GM23338 (cell line): ENCODE measurements around the gene RHOA. TPM values are rescaled to one million over a fixed set of nuclear protein-coding genes. Genes with fewer than 3 reads are reported as not detected.

Experiments
- ATAC-seq: fragments of 200-7000 bp; cut with Tn5 transposase; 3 replicates; pipeline ENCODE4 v1.9.1; 2020
- DNase-seq: peaks from one replicate; pipeline ENCODE4 v3.0.0-alpha.2; 2015; ENCODE audit warnings: low spot score
- H2AFZ ChIP-seq: fragments of 200-600 bp; sonication (generic); 2 replicates; pipeline ENCODE4 v1.8.0; 2016; ENCODE audit warnings: antibody characterized with exemption, mild to moderate bottlenecking, moderate library complexity
- H3F3A ChIP-seq: fragments of 200-600 bp; sonication (generic); replicated peaks from 2 replicates; pipeline ENCODE4 v1.8.0; 2017; ENCODE audit warnings: antibody characterized with exemption, mixed run types, low read depth
- H3K27ac ChIP-seq: fragments of 200-600 bp; sonication (generic); 2 replicates; pipeline ENCODE4 v1.6.1; 2016; ENCODE audit warnings: low read depth
- H3K27me3 ChIP-seq: fragments of 200-600 bp; sonication (generic); 2 replicates; pipeline ENCODE4 v1.8.0; 2016; ENCODE audit warnings: mild to moderate bottlenecking, mixed run types, moderate library complexity; ENCODE audit not compliant: insufficient read depth
- H3K36me3 ChIP-seq: fragments of 200-600 bp; sonication (generic); 2 replicates; pipeline ENCODE4 v1.8.0; 2016; ENCODE audit warnings: mild to moderate bottlenecking; ENCODE audit not compliant: insufficient read depth
- H3K4me1 ChIP-seq: fragments of 200-600 bp; sonication (generic); 2 replicates; pipeline ENCODE4 v1.8.0; 2016; ENCODE audit warnings: mild to moderate bottlenecking, moderate library complexity; ENCODE audit not compliant: insufficient read depth
- H3K4me2 ChIP-seq: fragments of 200-600 bp; sonication (generic); 2 replicates; pipeline ENCODE4 v1.7.1; 2017; ENCODE audit warnings: mixed run types
- H3K4me3 ChIP-seq: fragments of 200-600 bp; sonication (generic); 2 replicates; pipeline ENCODE4 v1.6.1; 2016; ENCODE audit warnings: mixed run types
- H3K79me2 ChIP-seq: fragments of 200-600 bp; sonication (generic); replicated peaks from 2 replicates; pipeline ENCODE4 v1.8.0; 2017; ENCODE audit warnings: mild to moderate bottlenecking; ENCODE audit not compliant: insufficient read depth
- H3K9me2 ChIP-seq: fragments of 200-600 bp; sonication (generic); 2 replicates; pipeline ENCODE4 v1.8.0; 2017; ENCODE audit not compliant: insufficient read depth
- H4K20me1 ChIP-seq: fragments of 200-600 bp; sonication (generic); replicated peaks from 2 replicates; pipeline ENCODE4 v1.8.0; 2017; ENCODE audit warnings: mild to moderate bottlenecking; ENCODE audit not compliant: insufficient read depth
- H3K27ac Mint-ChIP-seq: 2 replicates; pipeline ENCODE4 v1.8.0; 2020; ENCODE audit warnings: inconsistent platforms, mild to moderate bottlenecking, moderate library complexity, mixed read lengths
- H3K27me3 Mint-ChIP-seq: 3 replicates; pipeline ENCODE4 v1.8.0; 2022; ENCODE audit warnings: low read depth, mild to moderate bottlenecking, moderate library complexity, mixed read lengths, inconsistent platforms; ENCODE audit not compliant: insufficient read depth, poor library complexity
- H3K36me3 Mint-ChIP-seq: 3 replicates; pipeline ENCODE4 v1.8.0; 2021; ENCODE audit warnings: low read depth, mild to moderate bottlenecking, inconsistent platforms, moderate library complexity, mixed read lengths
- H3K4me1 Mint-ChIP-seq: 3 replicates; pipeline ENCODE4 v1.8.0; 2020; ENCODE audit warnings: mild to moderate bottlenecking, inconsistent platforms, mixed read lengths
- H3K4me3 Mint-ChIP-seq: 3 replicates; pipeline ENCODE4 v1.8.0; 2021; ENCODE audit warnings: moderate library complexity, mild to moderate bottlenecking, inconsistent platforms, mixed read lengths
- H3K9me3 Mint-ChIP-seq: 3 replicates; pipeline ENCODE4 v1.8.0; 2020; ENCODE audit warnings: moderate library complexity, mild to moderate bottlenecking, inconsistent platforms, mixed read lengths
- CREB1 ChIP-seq: fragments of 250-450 bp; sonication (Bioruptor Pico); IDR thresholded peaks from 2 replicates; pipeline ENCODE4 v1.5.0; 2020; ENCODE audit warnings: low read depth, mild to moderate bottlenecking, moderate library complexity
- EZH2 ChIP-seq: fragments of 200-600 bp; sonication (generic); IDR thresholded peaks from one replicate; pipeline ENCODE4 v1.8.0; 2017; ENCODE audit warnings: antibody characterized with exemption, mild to moderate bottlenecking, low read depth; ENCODE audit not compliant: unreplicated experiment
- JUNB ChIP-seq: IDR thresholded peaks from one replicate; pipeline ENCODE4 v1.6.1; 2016; ENCODE audit warnings: antibody characterized with exemption; ENCODE audit not compliant: unreplicated experiment
- NANOG ChIP-seq: IDR thresholded peaks from 2 replicates; pipeline ENCODE4 v1.6.1; 2016; ENCODE audit warnings: antibody characterized with exemption, borderline replicate concordance
- POLR2AphosphoS5 ChIP-seq: IDR thresholded peaks from 2 replicates; pipeline ENCODE4 v1.6.1; 2016; ENCODE audit warnings: antibody characterized with exemption, low read depth
- REST ChIP-seq: IDR thresholded peaks from one replicate; pipeline ENCODE4 v1.6.1; 2018; ENCODE audit warnings: antibody characterized with exemption; ENCODE audit not compliant: unreplicated experiment
- ZNF114 ChIP-seq: fragments of 250-450 bp; sonication (Bioruptor Pico); IDR thresholded peaks from 2 replicates; pipeline ENCODE4 v1.5.0; 2020; ENCODE audit warnings: mild to moderate bottlenecking, moderate library complexity
- ZNF331 ChIP-seq: fragments of 250-450 bp; sonication (Bioruptor Pico); IDR thresholded peaks from 2 replicates; pipeline ENCODE4 v1.5.0; 2020; ENCODE audit warnings: low read depth, mild to moderate bottlenecking, moderate library complexity
- polyA plus RNA-seq: library from polyadenylated mRNA; unstranded; fragments of >200 nt; fragmentation: Nextera tagmentation; extraction: Ambion mirVana; gene quantifications from 2 replicates; pipeline ENCODE4 v1.2.1, GENCODE V29; 2016
- total RNA-seq: library from RNA; depleted of rRNA; stranded (reverse); fragments of >200 nt; shearing (Covaris generic); gene quantifications from 2 replicates; pipeline ENCODE4 v1.2.3, GENCODE V29; 2014
- TF ChIP-seq, protein P1 (sequence below): IDR thresholded peaks from 2 replicates; pipeline ENCODE4 v1.6.1; 2016; ENCODE audit warnings: antibody characterized with exemption
- TF ChIP-seq, protein P2 (sequence below): fragments of 250-450 bp; sonication (Bioruptor Pico); IDR thresholded peaks from 2 replicates; pipeline ENCODE4 v1.5.0; 2020; ENCODE audit warnings: mild to moderate bottlenecking, moderate library complexity

Gene RHOA
- total and polyA plus RNA-seq, 2 experiments from 2014 or later: 248 to 373 TPM

- no peak for ATAC-seq
- Mint-ChIP-seq H3K4me3 (no peak overlapping the region), H3K4me1 (no peaks in the 10 kb centered on the region), H3K9me3 (no peaks in the 10 kb centered on the region), H3K27ac (no peak overlapping the region), H3K36me3 (no peaks in the 10 kb centered on the region), H3K27me3 (peaks cover 2% of the 10 kb centered on the region)
- Histone ChIP-seq H3K36me3 (no peaks in the 10 kb centered on the region), H3F3A (no peaks in the 10 kb centered on the region), H3K79me2 (no peaks in the 10 kb centered on the region), H3K27ac (no peak overlapping the region), H3K4me2 (no peak overlapping the region), H3K9me2 (no peaks in the 10 kb centered on the region), H4K20me1 (no peaks in the 10 kb centered on the region; the same call in 1 of the 2 replicates), H3K4me1 (no peaks in the 10 kb centered on the region), H2AFZ (no peak overlapping the region), H3K4me3 (no peak overlapping the region), H3K27me3 (no peaks in the 10 kb centered on the region)
- no peak for TF ChIP-seq EZH2
- TF ChIP-seq, protein P1, sequence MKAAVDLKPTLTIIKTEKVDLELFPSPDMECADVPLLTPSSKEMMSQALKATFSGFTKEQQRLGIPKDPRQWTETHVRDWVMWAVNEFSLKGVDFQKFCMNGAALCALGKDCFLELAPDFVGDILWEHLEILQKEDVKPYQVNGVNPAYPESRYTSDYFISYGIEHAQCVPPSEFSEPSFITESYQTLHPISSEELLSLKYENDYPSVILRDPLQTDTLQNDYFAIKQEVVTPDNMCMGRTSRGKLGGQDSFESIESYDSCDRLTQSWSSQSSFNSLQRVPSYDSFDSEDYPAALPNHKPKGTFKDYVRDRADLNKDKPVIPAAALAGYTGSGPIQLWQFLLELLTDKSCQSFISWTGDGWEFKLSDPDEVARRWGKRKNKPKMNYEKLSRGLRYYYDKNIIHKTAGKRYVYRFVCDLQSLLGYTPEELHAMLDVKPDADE: no peak
- no peak for TF ChIP-seq ZNF331 (CRISPR knock-in tag)
- DNase-seq: no peak
Measured at GRCh38 chr3:49445391-49445790, 33.6 kb upstream of the RHOA start.

DNA sequence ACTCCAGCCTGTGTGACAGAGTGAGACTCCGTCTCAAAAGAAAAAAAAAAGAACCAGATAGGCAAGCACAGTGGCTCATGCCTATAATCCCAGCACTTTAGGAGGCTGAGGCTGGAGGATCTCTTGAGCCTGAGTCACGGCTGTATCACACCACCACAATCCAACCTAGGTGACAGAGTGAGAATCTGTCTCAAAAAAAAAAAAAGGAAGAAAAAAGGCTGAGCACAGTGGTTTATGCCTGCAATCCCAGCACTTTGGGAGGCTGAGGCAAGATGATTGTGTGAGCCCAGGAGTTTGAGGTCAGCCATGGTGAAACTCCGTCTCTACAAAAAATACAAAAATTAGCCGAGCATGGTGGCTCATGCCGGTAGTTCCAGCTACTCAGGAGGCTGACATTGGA, 23.0 kb upstream of the RHOA start:
- Histone ChIP-seq H3K79me2 (no peaks in the 10 kb centered on the region), H4K20me1 (no peaks in the 10 kb centered on the region), H3K9me2 (no peaks in the 10 kb centered on the region), H3K27ac (no peak overlapping the region), H3K27me3 (no peaks in the 10 kb centered on the region), H3K4me2 (no peak overlapping the region), H2AFZ (no peak overlapping the region), H3K36me3 (no peaks in the 10 kb centered on the region), H3K4me3 (no peak overlapping the region), H3F3A (no peaks in the 10 kb centered on the region), H3K4me1 (no peaks in the 10 kb centered on the region)
- ATAC-seq (no peak), DNase-seq (no peak)
- Mint-ChIP-seq H3K27ac (no peak overlapping the region), H3K27me3 (peaks cover 10% of the 10 kb centered on the region), H3K36me3 (no peaks in the 10 kb centered on the region), H3K4me3 (no peak overlapping the region), H3K4me1 (no peaks in the 10 kb centered on the region), H3K9me3 (no peaks in the 10 kb centered on the region)
- TF ChIP-seq JUNB (no peak), ZNF114 (CRISPR knock-in tag) (no peak), EZH2 (no peak), REST (no peak), NANOG (no peak), CREB1 (no peak), ZNF331 (CRISPR knock-in tag) (no peak), POLR2AphosphoS5 (no peak)
- TF ChIP-seq, protein P1: no peak
- TF ChIP-seq, protein P2, sequence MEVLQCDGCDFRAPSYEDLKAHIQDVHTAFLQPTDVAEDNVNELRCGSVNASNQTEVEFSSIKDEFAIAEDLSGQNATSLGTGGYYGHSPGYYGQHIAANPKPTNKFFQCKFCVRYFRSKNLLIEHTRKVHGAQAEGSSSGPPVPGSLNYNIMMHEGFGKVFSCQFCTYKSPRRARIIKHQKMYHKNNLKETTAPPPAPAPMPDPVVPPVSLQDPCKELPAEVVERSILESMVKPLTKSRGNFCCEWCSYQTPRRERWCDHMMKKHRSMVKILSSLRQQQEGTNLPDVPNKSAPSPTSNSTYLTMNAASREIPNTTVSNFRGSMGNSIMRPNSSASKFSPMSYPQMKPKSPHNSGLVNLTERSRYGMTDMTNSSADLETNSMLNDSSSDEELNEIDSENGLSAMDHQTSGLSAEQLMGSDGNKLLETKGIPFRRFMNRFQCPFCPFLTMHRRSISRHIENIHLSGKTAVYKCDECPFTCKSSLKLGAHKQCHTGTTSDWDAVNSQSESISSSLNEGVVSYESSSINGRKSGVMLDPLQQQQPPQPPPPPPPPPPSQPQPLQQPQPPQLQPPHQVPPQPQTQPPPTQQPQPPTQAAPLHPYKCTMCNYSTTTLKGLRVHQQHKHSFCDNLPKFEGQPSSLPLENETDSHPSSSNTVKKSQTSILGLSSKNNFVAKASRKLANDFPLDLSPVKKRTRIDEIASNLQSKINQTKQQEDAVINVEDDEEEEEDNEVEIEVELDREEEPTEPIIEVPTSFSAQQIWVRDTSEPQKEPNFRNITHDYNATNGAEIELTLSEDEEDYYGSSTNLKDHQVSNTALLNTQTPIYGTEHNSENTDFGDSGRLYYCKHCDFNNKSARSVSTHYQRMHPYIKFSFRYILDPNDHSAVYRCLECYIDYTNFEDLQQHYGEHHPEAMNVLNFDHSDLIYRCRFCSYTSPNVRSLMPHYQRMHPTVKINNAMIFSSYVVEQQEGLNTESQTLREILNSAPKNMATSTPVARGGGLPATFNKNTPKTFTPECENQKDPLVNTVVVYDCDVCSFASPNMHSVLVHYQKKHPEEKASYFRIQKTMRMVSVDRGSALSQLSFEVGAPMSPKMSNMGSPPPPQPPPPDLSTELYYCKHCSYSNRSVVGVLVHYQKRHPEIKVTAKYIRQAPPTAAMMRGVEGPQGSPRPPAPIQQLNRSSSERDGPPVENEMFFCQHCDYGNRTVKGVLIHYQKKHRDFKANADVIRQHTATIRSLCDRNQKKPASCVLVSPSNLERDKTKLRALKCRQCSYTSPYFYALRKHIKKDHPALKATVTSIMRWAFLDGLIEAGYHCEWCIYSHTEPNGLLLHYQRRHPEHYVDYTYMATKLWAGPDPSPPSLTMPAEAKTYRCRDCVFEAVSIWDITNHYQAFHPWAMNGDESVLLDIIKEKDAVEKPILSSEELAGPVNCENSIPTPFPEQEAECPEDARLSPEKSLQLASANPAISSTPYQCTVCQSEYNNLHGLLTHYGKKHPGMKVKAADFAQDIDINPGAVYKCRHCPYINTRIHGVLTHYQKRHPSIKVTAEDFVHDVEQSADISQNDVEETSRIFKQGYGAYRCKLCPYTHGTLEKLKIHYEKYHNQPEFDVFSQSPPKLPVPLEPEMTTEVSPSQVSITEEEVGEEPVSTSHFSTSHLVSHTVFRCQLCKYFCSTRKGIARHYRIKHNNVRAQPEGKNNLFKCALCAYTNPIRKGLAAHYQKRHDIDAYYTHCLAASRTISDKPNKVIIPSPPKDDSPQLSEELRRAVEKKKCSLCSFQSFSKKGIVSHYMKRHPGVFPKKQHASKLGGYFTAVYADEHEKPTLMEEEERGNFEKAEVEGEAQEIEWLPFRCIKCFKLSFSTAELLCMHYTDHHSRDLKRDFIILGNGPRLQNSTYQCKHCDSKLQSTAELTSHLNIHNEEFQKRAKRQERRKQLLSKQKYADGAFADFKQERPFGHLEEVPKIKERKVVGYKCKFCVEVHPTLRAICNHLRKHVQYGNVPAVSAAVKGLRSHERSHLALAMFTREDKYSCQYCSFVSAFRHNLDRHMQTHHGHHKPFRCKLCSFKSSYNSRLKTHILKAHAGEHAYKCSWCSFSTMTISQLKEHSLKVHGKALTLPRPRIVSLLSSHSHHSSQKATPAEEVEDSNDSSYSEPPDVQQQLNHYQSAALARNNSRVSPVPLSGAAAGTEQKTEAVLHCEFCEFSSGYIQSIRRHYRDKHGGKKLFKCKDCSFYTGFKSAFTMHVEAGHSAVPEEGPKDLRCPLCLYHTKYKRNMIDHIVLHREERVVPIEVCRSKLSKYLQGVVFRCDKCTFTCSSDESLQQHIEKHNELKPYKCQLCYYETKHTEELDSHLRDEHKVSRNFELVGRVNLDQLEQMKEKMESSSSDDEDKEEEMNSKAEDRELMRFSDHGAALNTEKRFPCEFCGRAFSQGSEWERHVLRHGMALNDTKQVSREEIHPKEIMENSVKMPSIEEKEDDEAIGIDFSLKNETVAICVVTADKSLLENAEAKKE (CRISPR knock-in tag): no peak
